AG09309 (cell line): ENCODE measurements around the gene CTIF.

ENCODE experiments used
- DNase-seq: peaks from one replicate; pipeline ENCODE4 v3.0.0-alpha.2; 2010; ENCODE audit warnings: low read depth
- H3K4me3 ChIP-seq: 2 replicates; pipeline ENCODE4 v1.5.1; 2011; ENCODE audit warnings: mild to moderate bottlenecking, low read depth, low read length, moderate library complexity; ENCODE audit not compliant: control insufficient read depth
- TF ChIP-seq, protein P1 (sequence below): IDR thresholded peaks from 2 replicates; pipeline ENCODE4 v1.5.1; 2011; ENCODE audit warnings: mild to moderate bottlenecking, low read depth, low read length, inconsistent platforms; ENCODE audit not compliant: insufficient read depth, control insufficient read depth; ENCODE audit errors: missing control alignments

CTIF gene

DNA sequence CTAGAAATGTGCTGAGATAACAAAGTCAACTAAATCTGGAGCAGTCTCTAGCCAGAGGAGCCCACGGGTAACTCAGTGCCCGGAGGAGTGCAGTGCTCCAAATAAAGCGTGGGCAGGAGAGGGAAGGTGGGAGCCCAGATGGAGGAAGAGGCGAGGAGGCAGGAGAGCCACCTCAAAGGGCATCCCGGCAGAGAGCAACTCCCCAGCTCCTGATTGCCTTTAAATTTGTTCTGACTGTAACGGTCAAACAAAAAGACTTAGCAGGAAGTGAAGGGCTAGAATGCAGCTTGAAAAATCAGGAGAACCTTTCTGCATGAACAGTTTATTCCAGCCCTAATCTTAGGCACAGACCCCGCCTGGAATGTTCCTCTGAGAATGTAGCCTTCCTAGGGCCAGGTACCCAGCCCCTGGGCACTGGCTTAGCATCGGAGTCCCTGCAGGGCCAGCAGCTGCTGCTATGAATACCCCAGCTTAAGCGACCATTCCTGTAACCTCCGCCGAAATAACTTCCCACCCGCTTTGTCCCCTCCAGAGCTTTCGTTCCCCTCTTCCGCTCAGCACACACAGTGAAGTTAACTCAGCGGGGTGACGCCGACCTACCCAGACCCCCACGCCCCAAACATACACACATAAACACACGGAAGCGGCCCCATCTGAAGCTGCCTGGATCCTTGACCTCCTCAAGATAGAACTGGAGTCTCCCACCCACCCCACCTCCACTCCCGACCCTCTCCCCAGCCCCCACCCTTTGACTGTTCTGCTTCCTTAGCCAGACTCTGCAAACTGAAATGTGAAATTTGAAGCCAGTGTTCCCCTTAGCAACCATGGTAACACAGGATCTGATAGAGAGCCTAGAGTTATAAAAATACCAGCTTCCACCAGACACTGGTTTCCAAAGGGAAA, 288.7 kb downstream of the CTIF start:
- no peak for DNase-seq
- TF ChIP-seq, protein P1, sequence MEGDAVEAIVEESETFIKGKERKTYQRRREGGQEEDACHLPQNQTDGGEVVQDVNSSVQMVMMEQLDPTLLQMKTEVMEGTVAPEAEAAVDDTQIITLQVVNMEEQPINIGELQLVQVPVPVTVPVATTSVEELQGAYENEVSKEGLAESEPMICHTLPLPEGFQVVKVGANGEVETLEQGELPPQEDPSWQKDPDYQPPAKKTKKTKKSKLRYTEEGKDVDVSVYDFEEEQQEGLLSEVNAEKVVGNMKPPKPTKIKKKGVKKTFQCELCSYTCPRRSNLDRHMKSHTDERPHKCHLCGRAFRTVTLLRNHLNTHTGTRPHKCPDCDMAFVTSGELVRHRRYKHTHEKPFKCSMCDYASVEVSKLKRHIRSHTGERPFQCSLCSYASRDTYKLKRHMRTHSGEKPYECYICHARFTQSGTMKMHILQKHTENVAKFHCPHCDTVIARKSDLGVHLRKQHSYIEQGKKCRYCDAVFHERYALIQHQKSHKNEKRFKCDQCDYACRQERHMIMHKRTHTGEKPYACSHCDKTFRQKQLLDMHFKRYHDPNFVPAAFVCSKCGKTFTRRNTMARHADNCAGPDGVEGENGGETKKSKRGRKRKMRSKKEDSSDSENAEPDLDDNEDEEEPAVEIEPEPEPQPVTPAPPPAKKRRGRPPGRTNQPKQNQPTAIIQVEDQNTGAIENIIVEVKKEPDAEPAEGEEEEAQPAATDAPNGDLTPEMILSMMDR: no peak
- H3K4me3 ChIP-seq: no peak overlapping the region

DNA sequence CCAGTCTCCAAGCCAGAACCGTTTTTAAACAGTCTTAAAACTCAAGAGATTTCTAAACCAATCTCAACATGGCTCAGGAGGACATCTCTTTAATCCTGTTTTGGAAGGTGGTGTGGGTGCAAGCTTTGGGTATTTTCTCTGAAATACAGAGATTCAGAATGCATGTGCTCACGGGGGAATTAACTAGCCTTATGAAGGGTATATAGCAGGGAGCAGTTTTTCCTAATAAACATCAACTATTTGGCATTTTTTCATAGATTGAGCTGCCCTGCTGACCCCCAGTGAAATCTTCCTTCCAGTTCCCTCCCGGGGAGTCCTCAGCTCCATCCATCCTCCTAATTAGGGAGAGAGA, 289.3 kb downstream of the CTIF start:
- no peak overlapping the region for H3K4me3 ChIP-seq
- TF ChIP-seq, protein P1: no peak
- DNase-seq: no peak

DNA sequence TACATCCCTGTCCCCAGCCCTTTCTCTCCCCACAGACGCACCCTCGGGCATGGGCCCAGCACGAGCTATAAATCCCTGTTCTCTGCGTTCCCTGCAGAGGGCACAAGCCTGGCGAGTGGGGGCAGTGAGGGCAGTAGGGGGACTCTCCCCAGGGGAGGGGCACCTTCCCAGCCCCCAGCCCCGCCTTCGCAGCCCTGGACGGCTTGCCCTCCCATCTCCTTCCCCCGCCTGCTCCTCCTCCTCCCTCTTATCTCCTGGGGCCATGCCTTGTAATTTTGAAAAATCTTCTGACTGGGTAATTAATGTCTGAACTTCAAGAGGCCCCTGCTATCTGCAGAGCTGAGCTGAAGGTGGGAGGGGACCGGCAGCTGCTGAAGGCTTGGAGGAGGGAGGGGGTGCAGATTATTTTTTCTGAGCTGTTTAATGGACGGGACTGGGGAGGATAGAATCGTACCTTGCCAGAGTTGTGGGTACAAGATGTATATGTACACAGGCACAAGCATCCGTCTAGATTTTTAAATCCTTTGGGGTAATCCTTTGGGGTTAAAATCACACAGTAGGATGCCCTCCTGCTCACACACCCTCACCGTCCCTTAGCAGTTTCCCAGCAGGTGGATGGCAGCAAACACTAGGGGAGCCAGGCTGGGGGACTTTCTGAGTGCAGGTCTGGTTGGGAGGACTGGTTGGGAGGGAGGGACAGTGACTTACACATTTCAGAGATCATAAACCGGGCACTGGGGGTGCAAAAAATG, 290.0 kb downstream of the CTIF start:
- no peak overlapping the region for H3K4me3 ChIP-seq
- no peak for DNase-seq
- TF ChIP-seq, protein P1: no peak

DNA sequence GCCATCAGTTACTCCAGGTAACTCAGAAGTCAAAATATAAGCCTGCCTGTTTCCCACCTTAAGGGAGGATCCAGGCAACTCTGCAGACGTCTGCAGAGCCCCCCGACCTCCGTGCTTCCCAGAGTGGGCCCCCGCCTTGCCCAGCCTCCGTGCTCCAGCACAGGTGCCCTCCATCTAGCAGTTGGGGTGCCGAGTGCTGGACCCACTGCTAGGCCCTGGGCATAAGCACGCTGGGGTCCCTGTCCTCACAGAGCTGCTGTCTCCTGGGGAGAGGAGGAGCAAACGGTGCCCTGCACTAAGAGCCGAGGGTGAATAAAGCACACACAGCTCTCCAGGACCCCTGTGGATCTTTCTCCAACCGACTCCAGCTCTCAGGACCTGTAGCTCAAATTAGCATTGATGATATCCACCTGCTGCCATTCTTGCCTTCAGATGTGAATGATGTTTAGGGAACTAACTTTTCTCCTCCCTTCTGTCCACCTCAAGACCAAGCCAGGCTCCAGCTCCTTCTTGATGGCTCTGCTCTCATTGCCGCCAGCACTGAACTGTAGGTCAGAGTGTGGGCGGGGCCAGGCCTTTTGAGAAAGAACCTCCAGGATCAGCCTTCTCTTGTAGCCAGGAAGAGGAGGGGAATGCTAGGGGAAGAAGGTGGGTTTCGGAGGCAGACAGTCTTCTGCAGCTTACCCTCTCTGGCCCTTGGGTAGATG, 290.8 kb downstream of the CTIF start:
- DNase-seq: no peak
- TF ChIP-seq, protein P1: no peak
- no peak overlapping the region for H3K4me3 ChIP-seq

DNA sequence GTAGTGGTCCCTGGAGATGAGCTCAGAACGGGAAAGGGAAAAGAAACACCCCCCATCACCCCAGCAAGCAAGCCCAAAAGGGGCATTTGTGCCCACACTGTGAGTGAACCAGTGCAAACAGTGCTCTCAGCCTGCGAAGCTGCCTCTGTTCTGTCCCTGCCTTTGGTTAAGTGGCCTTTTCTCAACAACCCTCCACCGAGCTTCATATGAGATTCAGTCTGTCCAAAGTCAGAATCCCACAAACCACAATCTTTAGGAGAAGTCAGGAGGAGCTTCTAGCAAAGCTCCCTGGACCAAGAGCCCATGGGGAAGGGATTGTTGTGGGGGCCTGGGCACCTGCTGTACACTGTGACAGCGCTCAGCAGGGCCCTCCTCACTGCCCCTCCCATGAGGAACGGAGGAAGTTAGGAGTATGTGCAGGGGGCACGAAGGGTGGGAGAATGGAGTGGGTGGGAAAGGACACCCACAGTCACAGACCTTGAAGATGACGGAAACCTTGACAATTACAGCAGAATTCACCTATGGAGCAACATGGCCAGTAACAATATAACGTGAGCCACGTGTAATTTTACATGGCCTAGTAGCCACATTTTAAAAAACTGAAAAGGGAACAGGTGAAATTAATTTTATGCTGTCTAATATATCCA, 292.4 kb downstream of the CTIF start:
- TF ChIP-seq, protein P1: no peak
- no peak for DNase-seq
- no peak overlapping the region for H3K4me3 ChIP-seq

DNA sequence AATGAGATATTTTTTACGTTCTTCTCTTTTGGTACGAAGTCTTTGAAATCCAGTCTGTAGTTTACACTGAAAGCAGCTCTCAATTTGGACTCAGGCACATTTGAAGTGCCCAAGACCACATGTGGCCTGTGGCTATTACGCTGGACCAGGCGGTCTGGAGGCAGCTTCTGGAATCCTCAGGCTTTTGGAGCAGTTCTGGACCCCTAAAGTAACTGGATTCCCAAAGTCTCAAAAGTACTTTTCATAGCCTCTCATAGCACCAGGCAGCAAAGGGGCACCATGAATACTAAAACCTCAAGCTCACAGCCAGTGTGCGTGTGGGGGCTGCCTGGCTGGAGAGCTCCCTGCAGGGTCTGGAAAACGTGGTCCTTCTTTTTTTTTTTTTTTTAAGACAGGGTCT, 293.0 kb downstream of the CTIF start:
- TF ChIP-seq, protein P1: no peak
- DNase-seq: no peak
- no peak overlapping the region for H3K4me3 ChIP-seq
